PC-9 (cell line): ENCODE measurements around the gene SLC44A3.

ENCODE experiments used
- EZH2 ChIP-seq: fragments of 200-600 bp; sonication (generic); IDR thresholded peaks from 2 replicates; pipeline ENCODE4 v1.8.0; 2017; ENCODE audit warnings: antibody characterized with exemption, low read depth
- TF ChIP-seq, protein P1 (sequence below): fragments of 200-600 bp; sonication (generic); conservative IDR thresholded peaks from 2 replicates; pipeline ENCODE4 v1.6.1; 2017; ENCODE audit warnings: mixed run types, antibody characterized with exemption, mild to moderate bottlenecking, moderate library complexity

- TF ChIP-seq, protein P1, sequence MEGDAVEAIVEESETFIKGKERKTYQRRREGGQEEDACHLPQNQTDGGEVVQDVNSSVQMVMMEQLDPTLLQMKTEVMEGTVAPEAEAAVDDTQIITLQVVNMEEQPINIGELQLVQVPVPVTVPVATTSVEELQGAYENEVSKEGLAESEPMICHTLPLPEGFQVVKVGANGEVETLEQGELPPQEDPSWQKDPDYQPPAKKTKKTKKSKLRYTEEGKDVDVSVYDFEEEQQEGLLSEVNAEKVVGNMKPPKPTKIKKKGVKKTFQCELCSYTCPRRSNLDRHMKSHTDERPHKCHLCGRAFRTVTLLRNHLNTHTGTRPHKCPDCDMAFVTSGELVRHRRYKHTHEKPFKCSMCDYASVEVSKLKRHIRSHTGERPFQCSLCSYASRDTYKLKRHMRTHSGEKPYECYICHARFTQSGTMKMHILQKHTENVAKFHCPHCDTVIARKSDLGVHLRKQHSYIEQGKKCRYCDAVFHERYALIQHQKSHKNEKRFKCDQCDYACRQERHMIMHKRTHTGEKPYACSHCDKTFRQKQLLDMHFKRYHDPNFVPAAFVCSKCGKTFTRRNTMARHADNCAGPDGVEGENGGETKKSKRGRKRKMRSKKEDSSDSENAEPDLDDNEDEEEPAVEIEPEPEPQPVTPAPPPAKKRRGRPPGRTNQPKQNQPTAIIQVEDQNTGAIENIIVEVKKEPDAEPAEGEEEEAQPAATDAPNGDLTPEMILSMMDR = no peak
- no peak for TF ChIP-seq EZH2
Measured at GRCh38 chr1:94773296-94773809, 46.8 kb upstream of the SLC44A3 start.
